Keratinocyte (primary cell): ENCODE data around the gene KCNT2.

Source experiments
- CTCF ChIP-seq, 3 experiments: IDR thresholded peaks in 1 of 3; conservative IDR thresholded peaks in 1 of 3; optimal IDR thresholded peaks in 1 of 3; 2 replicates in 2 of 3; 3 replicates in 1 of 3; pipeline versions ENCODE3 to v1.5.1; 2011; ENCODE audit warnings: low read length in 3 of 3, mild to moderate bottlenecking in 3 of 3, moderate library complexity in 2 of 3, control low read depth in 1 of 3, inconsistent platforms in 1 of 3; ENCODE audit not compliant: insufficient read depth in 2 of 3; ENCODE audit errors: extremely low read depth in 1 of 3
- EZH2 ChIP-seq: IDR thresholded peaks from one replicate; pipeline ENCODE4 v1.6.1; 2012; ENCODE audit warnings: inconsistent platforms, mild to moderate bottlenecking, low read length, moderate library complexity

- TF ChIP-seq CTCF (optimal IDR thresholded peaks at IDR 0.05 in 1 of 3, IDR thresholded peaks at IDR 0.05 in 1 of 3, conservative IDR thresholded peaks at IDR 0.05 in 1 of 3; ENCODE audit: extremely low read depth in 1 of 3, insufficient read depth in 2 of 3, low read length in 3 of 3) (no peak), EZH2 (no peak)
These were observed 13.5 kb downstream of the KCNT2 start for GRCh38 chr1:196594700-196595099.
